H1 (cell line): ENCODE measurements around the gene SPTBN1. TPM values are rescaled to one million over a fixed set of nuclear protein-coding genes. Genes with fewer than 3 reads are reported as not detected.

Source experiments
- EGR1 ChIP-seq: IDR thresholded peaks from 2 replicates; pipeline ENCODE4 v1.6.1; 2011; ENCODE audit warnings: low read depth, low read length, borderline replicate concordance
- HDAC6 ChIP-seq: IDR thresholded peaks from one replicate; pipeline ENCODE4 v1.7.1; 2012; ENCODE audit warnings: low read depth, mild to moderate bottlenecking, inconsistent platforms, low read length, moderate library complexity
- JUND ChIP-seq: IDR thresholded peaks from 2 replicates; pipeline ENCODE4 v1.6.1; 2011; ENCODE audit warnings: mild to moderate bottlenecking, improper control_type of control experiment, low read length
- polyA plus RNA-seq, 7 experiments: library from polyadenylated mRNA; depleted of rRNA in 3 of 7; stranded (reverse) in 5 of 7; unstranded in 2 of 7; fragments of >200 nt in 5 of 7; fragments of 200-250 nt in 2 of 7; gene quantifications; 1 replicate in 5 of 7; 2 replicates in 1 of 7; 4 replicates in 1 of 7; pipeline versions ENCODE4 v1.2.1 to v1.2.3, GENCODE V29; 2011 to 2013; ENCODE audit warnings: missing spikeins in 2 of 7, mixed read lengths in 2 of 7
- total RNA-seq: library from RNA; stranded (reverse); fragmentation: NEBNext Ultra II Directional; extraction: Animal tissue kit (Norgen Biotek cat#: 25700); gene quantifications from 2 replicates; pipeline ENCODE4 v1.2.1, GENCODE V29; 2021

The SPTBN1 gene
- total and polyA plus RNA-seq, 2 of the 8 experiments (the other 6 are each of a cell fraction or from before 2014, with no cell fraction given), result 31.8 to 180 TPM

- TF ChIP-seq HDAC6 (no peak), JUND (no peak), EGR1 (no peak)
Measured at GRCh38 chr2:54578648-54579045, 122.5 kb downstream of the SPTBN1 start (continued).
